Measurements from ENCODE around the gene RBL2.
"Not testable (repeated sequence)": the region's sequence is repeated elsewhere in the genome, so short reads cannot be mapped to it uniquely, and the experiment has no call there.

The RBL2 gene

GRCh38 chr16:53509906-53510703 is 75.8 kb downstream of the RBL2 start:
- peak; percentile 58 for DNase-seq

DNA sequence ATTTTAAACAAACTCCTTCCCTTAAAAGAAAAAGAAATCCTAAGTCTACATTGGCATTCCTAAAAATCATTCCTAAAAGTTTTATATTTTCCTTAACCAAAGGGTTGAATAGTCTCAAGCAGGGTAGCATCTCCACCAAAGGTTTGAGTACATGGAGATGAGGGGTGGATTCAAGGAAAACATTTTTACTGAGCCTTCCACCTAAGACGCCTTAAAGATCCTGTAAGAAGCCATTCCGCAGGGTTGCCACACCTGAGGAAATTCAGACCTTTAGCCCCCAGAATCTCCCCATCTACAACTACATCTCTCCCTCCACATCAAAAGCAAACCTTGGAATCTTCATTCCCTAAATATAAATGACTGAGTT is 76.4 kb downstream of the RBL2 start:
- no peak for DNase-seq

GRCh38 chr16:53511084-53511402 is 76.8 kb downstream of the RBL2 start:
- DNase-seq = no peak

- DNase-seq = no peak
Measured at GRCh38 chr16:53511403-53512280, 77.4 kb downstream of the RBL2 start.

- not testable (repeated sequence) for DNase-seq
Measured at GRCh38 chr16:53512795-53513194, 78.5 kb downstream of the RBL2 start.

- no peak for DNase-seq
Measured at GRCh38 chr16:53515259-53515658, 81.0 kb downstream of the RBL2 start.

- DNase-seq = no peak
Measured at GRCh38 chr16:53515811-53516210, 81.5 kb downstream of the RBL2 start.

GRCh38 chr16:53517851-53518250 is 83.6 kb downstream of the RBL2 start:
- no peak for DNase-seq

GRCh38 chr16:53518550-53519416 is 84.5 kb downstream of the RBL2 start:
- DNase-seq = peak; percentile 82

DNA sequence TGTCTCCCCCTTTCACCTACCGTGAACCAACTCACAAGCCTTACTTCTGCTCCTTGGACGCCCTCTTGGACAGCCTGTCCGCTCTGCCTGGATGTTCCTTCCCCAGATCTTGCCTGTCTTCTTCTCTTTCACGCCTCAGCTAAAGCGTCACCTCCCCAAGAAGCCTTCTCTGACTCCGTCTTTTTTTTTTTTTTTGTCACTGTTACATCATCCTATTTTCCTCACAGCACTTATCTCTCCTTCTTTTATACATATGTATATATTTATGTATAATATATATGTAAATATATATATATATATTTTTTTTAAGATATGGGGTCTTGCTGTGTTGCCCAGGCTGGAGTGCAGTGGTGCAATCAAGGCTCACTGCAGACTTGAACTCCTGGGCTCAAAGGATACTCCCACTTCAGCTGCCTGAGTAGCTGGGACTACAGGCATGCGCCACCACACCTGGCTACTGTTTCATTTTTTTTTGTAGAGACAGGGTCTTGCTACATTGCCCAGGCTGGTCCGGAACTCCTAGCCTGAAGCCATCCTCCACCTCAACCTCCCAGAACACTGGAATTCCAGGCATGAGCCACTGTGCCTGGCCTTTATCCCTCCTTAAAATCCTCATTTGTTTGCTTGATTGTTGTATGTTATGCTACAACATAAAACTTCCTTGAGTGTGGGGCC is 85.3 kb downstream of the RBL2 start:
- DNase-seq = no peak

- DNase-seq = no peak
Measured at GRCh38 chr16:53523126-53523804, 89.0 kb downstream of the RBL2 start.

DNA sequence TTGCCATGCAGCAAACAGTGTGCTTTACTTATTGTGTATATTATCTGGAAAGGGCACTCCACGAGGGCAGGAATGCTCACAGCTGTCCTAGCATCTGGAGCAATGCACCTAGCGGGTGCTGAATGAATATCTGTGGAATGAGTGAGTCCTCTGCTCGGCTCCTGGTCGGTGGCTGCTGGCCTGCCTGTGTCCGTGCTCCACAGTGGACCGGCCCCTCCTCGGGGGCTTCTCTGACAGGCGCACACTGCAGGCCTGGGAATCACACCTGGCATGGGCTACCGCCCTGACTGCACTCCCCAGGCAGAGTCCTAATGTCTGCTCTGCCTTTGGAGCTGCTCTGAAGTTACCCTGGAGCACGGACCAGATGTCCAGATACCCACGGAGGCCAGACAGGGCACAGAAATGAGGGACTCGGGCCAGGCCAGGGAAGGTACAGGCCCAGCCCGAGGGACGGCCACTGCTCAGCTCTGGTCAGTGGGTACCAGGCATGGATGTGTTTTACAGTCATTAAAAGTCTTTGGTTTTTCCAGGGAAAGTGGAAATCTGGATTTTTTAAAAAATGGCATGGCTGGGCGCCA is 89.8 kb downstream of the RBL2 start:
- no peak for DNase-seq

DNA sequence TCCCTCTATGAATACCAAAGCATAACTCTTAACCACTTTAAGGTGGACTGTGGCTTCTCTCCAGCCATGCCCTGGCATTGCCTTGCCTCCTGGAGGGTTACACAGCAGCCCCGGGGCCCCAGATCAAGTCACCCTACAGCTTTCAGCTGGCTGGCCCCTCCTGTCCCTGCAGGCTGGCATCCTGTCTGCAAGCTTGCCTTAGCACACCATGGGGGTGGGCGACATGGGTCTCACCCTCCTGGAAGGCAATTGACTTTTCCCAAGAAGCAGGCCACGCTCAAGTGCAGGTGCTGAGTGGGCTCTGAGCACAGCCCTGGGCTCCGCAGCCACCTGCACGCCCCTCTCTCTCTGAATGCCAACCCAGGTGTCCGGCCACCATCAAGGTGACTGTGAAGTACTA is 94.5 kb downstream of the RBL2 start:
- DNase-seq = no peak

GRCh38 chr16:53529513-53529912 is 95.2 kb downstream of the RBL2 start:
- no peak for DNase-seq

DNA sequence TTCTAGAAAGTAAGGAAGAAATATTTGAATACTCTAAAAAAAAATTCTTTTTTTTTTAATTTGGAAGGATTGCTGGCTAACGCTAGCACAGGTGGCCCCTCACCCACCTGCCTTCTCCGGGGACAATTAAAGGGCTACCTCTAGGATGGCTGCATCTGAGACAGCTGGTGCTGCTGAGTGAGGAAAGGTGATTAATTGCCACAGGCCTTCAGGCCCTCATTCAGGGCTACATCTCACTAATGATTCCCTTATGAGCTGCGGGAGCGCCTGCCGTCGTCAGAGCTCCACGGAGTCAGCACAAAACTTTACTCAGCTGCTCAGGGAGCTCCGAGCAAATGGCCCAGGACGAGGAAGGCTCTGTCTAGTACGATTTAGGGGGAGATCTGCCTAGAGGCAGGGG is 95.8 kb downstream of the RBL2 start:
- no peak for DNase-seq

- DNase-seq = no peak
Measured at GRCh38 chr16:53530741-53531140, 96.5 kb downstream of the RBL2 start.

GRCh38 chr16:53534206-53534605 is 99.9 kb downstream of the RBL2 start:
- no peak for DNase-seq

- DNase-seq = peak; percentile 20
Measured at GRCh38 chr16:53537626-53538025, 103.4 kb downstream of the RBL2 start.

DNA sequence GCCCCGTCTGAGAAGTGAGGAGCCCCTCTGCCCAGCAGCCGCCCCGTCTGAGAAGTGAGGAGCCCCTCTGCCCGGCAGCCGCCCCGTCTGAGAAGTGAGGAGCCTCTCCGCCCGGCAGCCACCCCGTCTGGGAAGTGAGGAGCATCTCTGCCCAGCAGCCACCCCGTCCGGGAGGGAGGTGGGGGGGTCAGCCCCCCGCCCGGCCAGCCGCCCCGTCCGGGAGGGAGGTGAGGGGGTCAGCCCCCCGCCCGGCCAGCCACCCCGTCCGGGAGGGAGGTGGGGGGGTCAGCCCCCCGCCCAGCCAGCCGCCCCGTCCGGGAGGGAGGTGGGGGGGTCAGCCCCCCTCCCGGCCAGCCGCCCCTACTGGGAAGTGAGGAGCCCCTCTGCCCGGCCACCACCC is 105.1 kb downstream of the RBL2 start:
- DNase-seq = not testable (repeated sequence)

GRCh38 chr16:53539759-53540718 is 105.8 kb downstream of the RBL2 start:
- DNase-seq = not testable (repeated sequence)

Data from CD4-positive, alpha-beta T cell treated with Interleukin-4 for 4 hours (primary cell).